Measurements from ENCODE around the gene EPHA6. TPM values are rescaled to one million over a fixed set of nuclear protein-coding genes. Genes with fewer than 3 reads are reported as not detected.
"Not testable (repeated sequence)": the region's sequence is repeated elsewhere in the genome, so short reads cannot be mapped to it uniquely, and the experiment has no call there.

The EPHA6 gene
- total RNA-seq, 1 donor from 2014 or later, result not detected

- no peak overlapping the region for H3K4me3 Mint-ChIP-seq
- H3K9me3 Mint-ChIP-seq, result no peaks in the 10 kb centered on the region
- no peaks in the 10 kb centered on the region for H3K36me3 Mint-ChIP-seq (ENCODE audit: low read depth)
- no peak overlapping the region for H3K27ac Mint-ChIP-seq
- H3K27me3 Mint-ChIP-seq (ENCODE audit: insufficient read depth), result no peaks in the 10 kb centered on the region
- no peaks in the 10 kb centered on the region for H3K4me1 Mint-ChIP-seq (ENCODE audit: low read depth)
- intact Hi-C loops (cut with micrococcal nuclease), result no loop called here
- no peak for DNase-seq (ENCODE audit: low spot score)
Observed at GRCh38 chr3:96843505-96844203, 29.3 kb downstream of the EPHA6 start.

GRCh38 chr3:96844204-96844514 is 29.8 kb downstream of the EPHA6 start:
- no peak overlapping the region for H3K4me3 Mint-ChIP-seq
- DNase-seq (ENCODE audit: low spot score), result no peak
- no peaks in the 10 kb centered on the region for H3K36me3 Mint-ChIP-seq (ENCODE audit: low read depth)
- no peaks in the 10 kb centered on the region for H3K9me3 Mint-ChIP-seq
- intact Hi-C loops (cut with micrococcal nuclease), result no loop called here
- no peak overlapping the region for H3K27ac Mint-ChIP-seq
- no peaks in the 10 kb centered on the region for H3K4me1 Mint-ChIP-seq (ENCODE audit: low read depth)
- no peaks in the 10 kb centered on the region for H3K27me3 Mint-ChIP-seq (ENCODE audit: insufficient read depth)

- intact Hi-C loops (cut with micrococcal nuclease), result no loop called here
- no peaks in the 10 kb centered on the region for H3K9me3 Mint-ChIP-seq
- no peaks in the 10 kb centered on the region for H3K36me3 Mint-ChIP-seq (ENCODE audit: low read depth)
- no peak overlapping the region for H3K4me3 Mint-ChIP-seq
- no peaks in the 10 kb centered on the region for H3K4me1 Mint-ChIP-seq (ENCODE audit: low read depth)
- no peaks in the 10 kb centered on the region for H3K27me3 Mint-ChIP-seq (ENCODE audit: insufficient read depth)
- no peak overlapping the region for H3K27ac Mint-ChIP-seq
- no peak for DNase-seq (ENCODE audit: low spot score)
Observed at GRCh38 chr3:96852849-96853248, 38.5 kb downstream of the EPHA6 start.

- intact Hi-C loops (cut with micrococcal nuclease), result loop anchor here (5.0 kb wide), 1 partner anchor 796 kb away; no protein-coding TSS in a partner anchor
Observed at GRCh38 chr3:96860882-96861281, 46.5 kb downstream of the EPHA6 start.

GRCh38 chr3:96863129-96863740 is 48.8 kb downstream of the EPHA6 start:
- no peaks in the 10 kb centered on the region for H3K27me3 Mint-ChIP-seq (ENCODE audit: insufficient read depth)
- no peaks in the 10 kb centered on the region for H3K9me3 Mint-ChIP-seq
- no peaks in the 10 kb centered on the region for H3K4me1 Mint-ChIP-seq (ENCODE audit: low read depth)
- H3K36me3 Mint-ChIP-seq (ENCODE audit: low read depth), result no peaks in the 10 kb centered on the region
- intact Hi-C loops (cut with micrococcal nuclease), result loop anchor here (5.0 kb wide), 1 partner anchor 794 kb away; no protein-coding TSS in a partner anchor
- H3K27ac Mint-ChIP-seq, result no peak overlapping the region
- DNase-seq (ENCODE audit: low spot score), result no peak
- no peak overlapping the region for H3K4me3 Mint-ChIP-seq

More at GRCh38 chr3:96860882-96861281, 46.5 kb downstream of the EPHA6 start:
- Mint-ChIP-seq H3K27ac (no peak overlapping the region), H3K36me3 (ENCODE audit: low read depth) (no peaks in the 10 kb centered on the region), H3K27me3 (ENCODE audit: insufficient read depth) (no peaks in the 10 kb centered on the region), H3K9me3 (no peaks in the 10 kb centered on the region), H3K4me1 (ENCODE audit: low read depth) (no peaks in the 10 kb centered on the region), H3K4me3 (no peak overlapping the region)
- no peak for DNase-seq (ENCODE audit: low spot score)

GRCh38 chr3:96865605-96866004 is 51.2 kb downstream of the EPHA6 start:
- H3K36me3 Mint-ChIP-seq (ENCODE audit: low read depth), result no peaks in the 10 kb centered on the region
- no peaks in the 10 kb centered on the region for H3K27me3 Mint-ChIP-seq (ENCODE audit: insufficient read depth)
- no peaks in the 10 kb centered on the region for H3K4me1 Mint-ChIP-seq (ENCODE audit: low read depth)
- no peaks in the 10 kb centered on the region for H3K9me3 Mint-ChIP-seq
- intact Hi-C loops (cut with micrococcal nuclease), result no loop called here
- no peak for DNase-seq (ENCODE audit: low spot score)
- H3K4me3 Mint-ChIP-seq, result no peak overlapping the region
- no peak overlapping the region for H3K27ac Mint-ChIP-seq

- no peaks in the 10 kb centered on the region for H3K27me3 Mint-ChIP-seq (ENCODE audit: insufficient read depth)
- intact Hi-C loops (cut with micrococcal nuclease), result no loop called here
- H3K27ac Mint-ChIP-seq, result no peak overlapping the region
- no peaks in the 10 kb centered on the region for H3K4me1 Mint-ChIP-seq (ENCODE audit: low read depth)
- DNase-seq (ENCODE audit: low spot score), result no peak
- no peaks in the 10 kb centered on the region for H3K36me3 Mint-ChIP-seq (ENCODE audit: low read depth)
- no peak overlapping the region for H3K4me3 Mint-ChIP-seq
- no peaks in the 10 kb centered on the region for H3K9me3 Mint-ChIP-seq
Observed at GRCh38 chr3:96869316-96869715, 54.9 kb downstream of the EPHA6 start.

- Mint-ChIP-seq H3K4me1 (ENCODE audit: low read depth) (no peaks in the 10 kb centered on the region), H3K36me3 (ENCODE audit: low read depth) (no peaks in the 10 kb centered on the region), H3K27ac (no peak overlapping the region), H3K9me3 (no peaks in the 10 kb centered on the region), H3K27me3 (ENCODE audit: insufficient read depth) (no peaks in the 10 kb centered on the region), H3K4me3 (no peak overlapping the region)
- no peak for DNase-seq (ENCODE audit: low spot score)
- intact Hi-C loops (cut with micrococcal nuclease), result no loop called here
Observed at GRCh38 chr3:96877510-96877909, 63.1 kb downstream of the EPHA6 start.

GRCh38 chr3:96900031-96900430 is 85.6 kb downstream of the EPHA6 start:
- no peaks in the 10 kb centered on the region for H3K27me3 Mint-ChIP-seq (ENCODE audit: insufficient read depth)
- H3K27ac Mint-ChIP-seq, result no peak overlapping the region
- no peak for DNase-seq (ENCODE audit: low spot score)
- no peaks in the 10 kb centered on the region for H3K9me3 Mint-ChIP-seq
- H3K36me3 Mint-ChIP-seq (ENCODE audit: low read depth), result no peaks in the 10 kb centered on the region
- no peak overlapping the region for H3K4me3 Mint-ChIP-seq
- no peaks in the 10 kb centered on the region for H3K4me1 Mint-ChIP-seq (ENCODE audit: low read depth)
- intact Hi-C loops (cut with micrococcal nuclease), result no loop called here

- intact Hi-C loops (cut with micrococcal nuclease), result no loop called here
- Mint-ChIP-seq H3K4me3 (no peak overlapping the region), H3K27me3 (ENCODE audit: insufficient read depth) (no peaks in the 10 kb centered on the region), H3K36me3 (ENCODE audit: low read depth) (no peaks in the 10 kb centered on the region), H3K9me3 (no peaks in the 10 kb centered on the region), H3K4me1 (ENCODE audit: low read depth) (no peaks in the 10 kb centered on the region), H3K27ac (no peak overlapping the region)
- no peak for DNase-seq (ENCODE audit: low spot score)
Observed at GRCh38 chr3:96900566-96900965, 86.2 kb downstream of the EPHA6 start.

- Mint-ChIP-seq H3K27ac (no peak overlapping the region), H3K36me3 (ENCODE audit: low read depth) (no peaks in the 10 kb centered on the region), H3K27me3 (ENCODE audit: insufficient read depth) (no peaks in the 10 kb centered on the region), H3K4me1 (ENCODE audit: low read depth) (no peaks in the 10 kb centered on the region), H3K9me3 (no peaks in the 10 kb centered on the region), H3K4me3 (no peak overlapping the region)
- intact Hi-C loops (cut with micrococcal nuclease), result no loop called here
- DNase-seq (ENCODE audit: low spot score), result no peak
Observed at GRCh38 chr3:96915445-96915844, 101.1 kb downstream of the EPHA6 start.

- H3K9me3 Mint-ChIP-seq, result peaks cover 29% of the 10 kb centered on the region
- no peaks in the 10 kb centered on the region for H3K36me3 Mint-ChIP-seq (ENCODE audit: low read depth)
- no peak overlapping the region for H3K4me3 Mint-ChIP-seq
- H3K27me3 Mint-ChIP-seq (ENCODE audit: insufficient read depth), result no peaks in the 10 kb centered on the region
- no peak overlapping the region for H3K27ac Mint-ChIP-seq
- no peak for DNase-seq (ENCODE audit: low spot score)
- no peaks in the 10 kb centered on the region for H3K4me1 Mint-ChIP-seq (ENCODE audit: low read depth)
- intact Hi-C loops (cut with micrococcal nuclease), result no loop called here
Observed at GRCh38 chr3:96931119-96931862, 116.9 kb downstream of the EPHA6 start.

GRCh38 chr3:96942131-96942530 is 127.7 kb downstream of the EPHA6 start:
- H3K27ac Mint-ChIP-seq; H3K4me1 Mint-ChIP-seq (ENCODE audit: low read depth); H3K27me3 Mint-ChIP-seq (ENCODE audit: insufficient read depth); intact Hi-C loops (cut with micrococcal nuclease); H3K36me3 Mint-ChIP-seq (ENCODE audit: low read depth); H3K4me3 Mint-ChIP-seq; DNase-seq (ENCODE audit: low spot score): not testable (repeated sequence)
- peaks cover 13% of the 10 kb centered on the region for H3K9me3 Mint-ChIP-seq

All from activated T-helper 1 cell treated with anti-CD3 and anti-CD28 coated beads, Interleukin-12 subunit alpha, Interleukin-12 subunit beta, Interleukin-2, Interleukin-4 antibody, amounts not matched to agents 30 ng/mL and 10 ng/mL and 1 ng/mL, durations not matched to agents 14 hours and 24 hours and 36 hours (primary cell).